HuH-7.5 (cell line): ENCODE measurements around the gene DNAJC11.
"Not testable (repeated sequence)": the region's sequence is repeated elsewhere in the genome, so short reads cannot be mapped to it uniquely, and the experiment has no call there.

Experiments
- DNase-seq: peaks from one replicate; pipeline ENCODE4 v3.0.0; 2011; ENCODE audit warnings: low spot score

The DNAJC11 gene

GRCh38 chr1:6653436-6654290, 48.0 kb downstream of the DNAJC11 start:
- no peak for DNase-seq

- no peak for DNase-seq
Measured at GRCh38 chr1:6652986-6653385, 48.6 kb downstream of the DNAJC11 start.

- DNase-seq = no peak
Measured at GRCh38 chr1:6651909-6652308, 49.7 kb downstream of the DNAJC11 start.

GRCh38 chr1:6648556-6648955, 53.1 kb downstream of the DNAJC11 start:
- no peak for DNase-seq

- peak; percentile 55 for DNase-seq
Measured at GRCh38 chr1:6646499-6647148, 55.0 kb downstream of the DNAJC11 start.

- DNase-seq = no peak
Measured at GRCh38 chr1:6645018-6645417, 56.6 kb downstream of the DNAJC11 start.

- not testable (repeated sequence) for DNase-seq
Measured at GRCh38 chr1:6640867-6641266, 60.7 kb downstream of the DNAJC11 start.

GRCh38 chr1:6638226-6638625, 63.4 kb downstream of the DNAJC11 start:
- no peak for DNase-seq

GRCh38 chr1:6637770-6638169, 63.8 kb downstream of the DNAJC11 start:
- no peak for DNase-seq

- not testable (repeated sequence) for DNase-seq
Measured at GRCh38 chr1:6636778-6637177, 64.8 kb downstream of the DNAJC11 start.

GRCh38 chr1:6635910-6636760, 65.5 kb downstream of the DNAJC11 start:
- DNase-seq = no peak

GRCh38 chr1:6635161-6635909, 66.3 kb downstream of the DNAJC11 start:
- no peak for DNase-seq

GRCh38 chr1:6634371-6635052, 67.1 kb downstream of the DNAJC11 start:
- peak; percentile 71 for DNase-seq

- no peak for DNase-seq
Measured at GRCh38 chr1:6632588-6633514, 68.8 kb downstream of the DNAJC11 start.

GRCh38 chr1:6631058-6631457, 70.6 kb downstream of the DNAJC11 start:
- no peak for DNase-seq

GRCh38 chr1:6630027-6630426, 71.6 kb downstream of the DNAJC11 start:
- no peak for DNase-seq

- no peak for DNase-seq
Measured at GRCh38 chr1:6628971-6629479, 72.6 kb downstream of the DNAJC11 start.

GRCh38 chr1:6627841-6628545, 73.6 kb downstream of the DNAJC11 start:
- no peak for DNase-seq

GRCh38 chr1:6627031-6627430, 74.6 kb downstream of the DNAJC11 start:
- DNase-seq = no peak
